ENCODE results near the gene TOR4A. TPM values are rescaled to one million over a fixed set of nuclear protein-coding genes. Genes with fewer than 3 reads are reported as not detected.

The TOR4A gene
- total and polyA plus RNA-seq, 9 of the 15 experiments (the other 6 are each of a cell fraction or from before 2014, with no cell fraction given) = 3.9 to 49.2 (median 8.8) TPM

DNA sequence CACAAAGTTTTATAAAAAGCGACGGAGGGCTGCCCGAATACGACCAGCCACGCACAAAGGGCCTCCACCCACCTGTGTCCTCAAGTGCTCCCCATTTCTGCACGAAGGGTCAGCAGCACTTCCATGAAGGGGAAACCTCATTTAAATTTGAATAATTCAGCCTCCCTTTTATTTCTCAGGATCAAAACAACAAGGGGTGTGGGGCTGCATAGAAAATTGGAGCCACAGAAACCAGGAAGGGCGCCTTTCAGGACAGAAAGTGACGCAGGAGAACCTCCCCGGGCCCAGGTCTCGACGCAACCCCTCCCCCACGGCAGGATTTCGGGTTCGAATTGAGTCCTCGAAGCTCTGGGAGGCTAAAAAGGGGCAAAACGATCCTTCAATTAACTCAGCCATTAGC is 22.4 kb downstream of the TOR4A start (continued):
- TF ChIP-seq, protein P1, sequence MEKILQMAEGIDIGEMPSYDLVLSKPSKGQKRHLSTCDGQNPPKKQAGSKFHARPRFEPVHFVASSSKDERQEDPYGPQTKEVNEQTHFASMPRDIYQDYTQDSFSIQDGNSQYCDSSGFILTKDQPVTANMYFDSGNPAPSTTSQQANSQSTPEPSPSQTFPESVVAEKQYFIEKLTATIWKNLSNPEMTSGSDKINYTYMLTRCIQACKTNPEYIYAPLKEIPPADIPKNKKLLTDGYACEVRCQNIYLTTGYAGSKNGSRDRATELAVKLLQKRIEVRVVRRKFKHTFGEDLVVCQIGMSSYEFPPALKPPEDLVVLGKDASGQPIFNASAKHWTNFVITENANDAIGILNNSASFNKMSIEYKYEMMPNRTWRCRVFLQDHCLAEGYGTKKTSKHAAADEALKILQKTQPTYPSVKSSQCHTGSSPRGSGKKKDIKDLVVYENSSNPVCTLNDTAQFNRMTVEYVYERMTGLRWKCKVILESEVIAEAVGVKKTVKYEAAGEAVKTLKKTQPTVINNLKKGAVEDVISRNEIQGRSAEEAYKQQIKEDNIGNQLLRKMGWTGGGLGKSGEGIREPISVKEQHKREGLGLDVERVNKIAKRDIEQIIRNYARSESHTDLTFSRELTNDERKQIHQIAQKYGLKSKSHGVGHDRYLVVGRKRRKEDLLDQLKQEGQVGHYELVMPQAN (IDR thresholded peaks at IDR 0.05; ENCODE audit: borderline replicate concordance) = no peak
- TF ChIP-seq ZNF75A (CRISPR knock-in tag; IDR thresholded peaks at IDR 0.05) (no peak), FOXK1 (CRISPR knock-in tag; IDR thresholded peaks at IDR 0.05; ENCODE audit: borderline replicate concordance) (no peak), FOSL1 (tag; conservative IDR thresholded peaks at IDR 0.05) (no peak), TEAD1 (CRISPR knock-in tag; IDR thresholded peaks at IDR 0.05) (no peak), SMAD4 (CRISPR knock-in tag; conservative IDR thresholded peaks at IDR 0.05) (0 out of 2 replicates have a peak, but pooled peaks have one; percentile 24), KLF13 (tag; IDR thresholded peaks at IDR 0.05; ENCODE audit: borderline replicate concordance, low read depth) (peak; percentile 21; the same call in 1 of the 2 replicates), RBM25 (IDR thresholded peaks at IDR 0.05; ENCODE audit: low read depth, low read length, severe bottlenecking) (no peak), SMARCB1 (IDR thresholded peaks at IDR 0.05; ENCODE audit: insufficient read length, low read depth) (no peak), TBP (optimal IDR thresholded peaks at IDR 0.05; ENCODE audit: low read depth, low read length) (no peak), TAF7 (tag; IDR thresholded peaks at IDR 0.05) (no peak), MIER1 (IDR thresholded peaks at IDR 0.05; ENCODE audit: low read depth) (no peak), CCNT2 (IDR thresholded peaks at IDR 0.05; ENCODE audit: borderline replicate concordance, extremely low read depth, insufficient read length, low read depth, low read length) (no peak), EP400 (IDR thresholded peaks at IDR 0.05) (0 out of 2 replicates have a peak, but pooled peaks have one; percentile 18)
- TF ChIP-seq, protein P2, sequence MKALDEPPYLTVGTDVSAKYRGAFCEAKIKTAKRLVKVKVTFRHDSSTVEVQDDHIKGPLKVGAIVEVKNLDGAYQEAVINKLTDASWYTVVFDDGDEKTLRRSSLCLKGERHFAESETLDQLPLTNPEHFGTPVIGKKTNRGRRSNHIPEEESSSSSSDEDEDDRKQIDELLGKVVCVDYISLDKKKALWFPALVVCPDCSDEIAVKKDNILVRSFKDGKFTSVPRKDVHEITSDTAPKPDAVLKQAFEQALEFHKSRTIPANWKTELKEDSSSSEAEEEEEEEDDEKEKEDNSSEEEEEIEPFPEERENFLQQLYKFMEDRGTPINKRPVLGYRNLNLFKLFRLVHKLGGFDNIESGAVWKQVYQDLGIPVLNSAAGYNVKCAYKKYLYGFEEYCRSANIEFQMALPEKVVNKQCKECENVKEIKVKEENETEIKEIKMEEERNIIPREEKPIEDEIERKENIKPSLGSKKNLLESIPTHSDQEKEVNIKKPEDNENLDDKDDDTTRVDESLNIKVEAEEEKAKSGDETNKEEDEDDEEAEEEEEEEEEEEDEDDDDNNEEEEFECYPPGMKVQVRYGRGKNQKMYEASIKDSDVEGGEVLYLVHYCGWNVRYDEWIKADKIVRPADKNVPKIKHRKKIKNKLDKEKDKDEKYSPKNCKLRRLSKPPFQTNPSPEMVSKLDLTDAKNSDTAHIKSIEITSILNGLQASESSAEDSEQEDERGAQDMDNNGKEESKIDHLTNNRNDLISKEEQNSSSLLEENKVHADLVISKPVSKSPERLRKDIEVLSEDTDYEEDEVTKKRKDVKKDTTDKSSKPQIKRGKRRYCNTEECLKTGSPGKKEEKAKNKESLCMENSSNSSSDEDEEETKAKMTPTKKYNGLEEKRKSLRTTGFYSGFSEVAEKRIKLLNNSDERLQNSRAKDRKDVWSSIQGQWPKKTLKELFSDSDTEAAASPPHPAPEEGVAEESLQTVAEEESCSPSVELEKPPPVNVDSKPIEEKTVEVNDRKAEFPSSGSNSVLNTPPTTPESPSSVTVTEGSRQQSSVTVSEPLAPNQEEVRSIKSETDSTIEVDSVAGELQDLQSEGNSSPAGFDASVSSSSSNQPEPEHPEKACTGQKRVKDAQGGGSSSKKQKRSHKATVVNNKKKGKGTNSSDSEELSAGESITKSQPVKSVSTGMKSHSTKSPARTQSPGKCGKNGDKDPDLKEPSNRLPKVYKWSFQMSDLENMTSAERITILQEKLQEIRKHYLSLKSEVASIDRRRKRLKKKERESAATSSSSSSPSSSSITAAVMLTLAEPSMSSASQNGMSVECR (CRISPR knock-in tag; IDR thresholded peaks at IDR 0.05) = no peak
- TF ChIP-seq, protein P3, sequence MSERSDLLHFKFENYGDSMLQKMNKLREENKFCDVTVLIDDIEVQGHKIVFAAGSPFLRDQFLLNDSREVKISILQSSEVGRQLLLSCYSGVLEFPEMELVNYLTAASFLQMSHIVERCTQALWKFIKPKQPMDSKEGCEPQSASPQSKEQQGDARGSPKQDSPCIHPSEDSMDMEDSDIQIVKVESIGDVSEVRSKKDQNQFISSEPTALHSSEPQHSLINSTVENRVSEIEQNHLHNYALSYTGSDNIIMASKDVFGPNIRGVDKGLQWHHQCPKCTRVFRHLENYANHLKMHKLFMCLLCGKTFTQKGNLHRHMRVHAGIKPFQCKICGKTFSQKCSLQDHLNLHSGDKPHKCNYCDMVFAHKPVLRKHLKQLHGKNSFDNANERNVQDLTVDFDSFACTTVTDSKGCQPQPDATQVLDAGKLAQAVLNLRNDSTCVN (CRISPR knock-in tag; IDR thresholded peaks at IDR 0.05) = no peak
- TF ChIP-seq, protein P4, sequence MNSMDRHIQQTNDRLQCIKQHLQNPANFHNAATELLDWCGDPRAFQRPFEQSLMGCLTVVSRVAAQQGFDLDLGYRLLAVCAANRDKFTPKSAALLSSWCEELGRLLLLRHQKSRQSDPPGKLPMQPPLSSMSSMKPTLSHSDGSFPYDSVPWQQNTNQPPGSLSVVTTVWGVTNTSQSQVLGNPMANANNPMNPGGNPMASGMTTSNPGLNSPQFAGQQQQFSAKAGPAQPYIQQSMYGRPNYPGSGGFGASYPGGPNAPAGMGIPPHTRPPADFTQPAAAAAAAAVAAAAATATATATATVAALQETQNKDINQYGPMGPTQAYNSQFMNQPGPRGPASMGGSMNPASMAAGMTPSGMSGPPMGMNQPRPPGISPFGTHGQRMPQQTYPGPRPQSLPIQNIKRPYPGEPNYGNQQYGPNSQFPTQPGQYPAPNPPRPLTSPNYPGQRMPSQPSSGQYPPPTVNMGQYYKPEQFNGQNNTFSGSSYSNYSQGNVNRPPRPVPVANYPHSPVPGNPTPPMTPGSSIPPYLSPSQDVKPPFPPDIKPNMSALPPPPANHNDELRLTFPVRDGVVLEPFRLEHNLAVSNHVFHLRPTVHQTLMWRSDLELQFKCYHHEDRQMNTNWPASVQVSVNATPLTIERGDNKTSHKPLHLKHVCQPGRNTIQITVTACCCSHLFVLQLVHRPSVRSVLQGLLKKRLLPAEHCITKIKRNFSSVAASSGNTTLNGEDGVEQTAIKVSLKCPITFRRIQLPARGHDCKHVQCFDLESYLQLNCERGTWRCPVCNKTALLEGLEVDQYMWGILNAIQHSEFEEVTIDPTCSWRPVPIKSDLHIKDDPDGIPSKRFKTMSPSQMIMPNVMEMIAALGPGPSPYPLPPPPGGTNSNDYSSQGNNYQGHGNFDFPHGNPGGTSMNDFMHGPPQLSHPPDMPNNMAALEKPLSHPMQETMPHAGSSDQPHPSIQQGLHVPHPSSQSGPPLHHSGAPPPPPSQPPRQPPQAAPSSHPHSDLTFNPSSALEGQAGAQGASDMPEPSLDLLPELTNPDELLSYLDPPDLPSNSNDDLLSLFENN (IDR thresholded peaks at IDR 0.05; ENCODE audit: low read depth in 2 of 2, low read length in 2 of 2) = no peak
